ENCODE data around the gene ADNP2.

The ADNP2 gene

DNA sequence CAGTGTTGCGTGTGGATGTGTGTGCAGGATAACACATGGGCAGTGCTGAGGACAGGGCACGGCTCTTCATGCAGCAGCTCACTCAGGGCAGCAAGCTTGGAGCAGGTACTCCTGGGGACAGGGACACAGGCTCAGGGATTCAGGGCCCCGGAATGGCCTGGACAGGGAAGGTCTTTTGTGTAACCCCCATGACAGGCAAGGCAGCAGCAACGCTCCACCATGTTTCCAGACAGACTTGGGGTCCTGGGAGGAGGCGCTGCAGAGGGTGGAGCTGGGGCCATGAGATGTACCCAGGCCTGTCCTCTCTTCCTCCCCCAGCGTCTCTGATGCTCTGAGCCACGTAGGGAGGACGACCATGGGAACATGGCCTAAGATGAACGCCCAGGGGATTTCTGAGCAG is 58.3 kb downstream of the ADNP2 start:
- H3F3A ChIP-seq (ENCODE audit: insufficient read depth, low read length), result no peaks in the 10 kb centered on the region

DNA sequence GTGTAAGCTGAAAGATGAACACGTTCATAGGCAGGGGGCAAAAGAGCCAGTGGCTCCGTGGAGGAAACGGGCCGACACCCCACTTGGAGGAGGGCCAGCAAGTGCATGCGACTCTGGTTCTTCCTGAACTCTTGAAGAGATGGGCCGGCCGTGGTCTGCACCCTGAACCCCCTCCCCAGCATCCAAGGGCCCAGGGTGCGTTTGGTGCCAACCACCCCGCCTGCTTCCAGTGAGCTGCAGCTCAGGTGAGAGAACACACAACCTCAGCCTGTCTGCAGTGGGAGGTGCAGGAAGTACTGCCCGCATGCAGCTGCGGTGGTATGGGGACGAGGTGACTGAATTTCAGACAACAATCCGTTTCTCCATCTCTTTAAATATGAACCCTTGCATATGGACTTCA is 58.9 kb downstream of the ADNP2 start:
- Histone ChIP-seq H3K27ac (ENCODE audit: low read depth, low read length, poor library complexity, severe bottlenecking) (no peak overlapping the region), H3K79me2 (ENCODE audit: insufficient read depth, low read length) (no peaks in the 10 kb centered on the region), H4K20me1 (ENCODE audit: insufficient read depth, low read length) (no peaks in the 10 kb centered on the region), H3K36me3 (ENCODE audit: insufficient read depth, low read length) (no peaks in the 10 kb centered on the region), H3K4me2 (ENCODE audit: low read length) (no peak overlapping the region), H2AFZ (ENCODE audit: low read length) (no peak overlapping the region), H3K9ac (ENCODE audit: low read length) (no peak overlapping the region), H3K4me3 (ENCODE audit: low read depth, low read length, poor library complexity, severe bottlenecking) (no peak overlapping the region), H3K9me3 (ENCODE audit: low read length) (no peaks in the 10 kb centered on the region), H3K9me2 (ENCODE audit: low read depth, low read length) (no peaks in the 10 kb centered on the region), H3F3A (ENCODE audit: insufficient read depth, low read length) (no peaks in the 10 kb centered on the region), H3K4me1 (ENCODE audit: insufficient read depth, low read length, severe bottlenecking) (no peaks in the 10 kb centered on the region), H3K27me3 (ENCODE audit: insufficient read depth, low read length) (no peaks in the 10 kb centered on the region; the same call in 1 of the 2 replicates)
- TF ChIP-seq, protein P1, sequence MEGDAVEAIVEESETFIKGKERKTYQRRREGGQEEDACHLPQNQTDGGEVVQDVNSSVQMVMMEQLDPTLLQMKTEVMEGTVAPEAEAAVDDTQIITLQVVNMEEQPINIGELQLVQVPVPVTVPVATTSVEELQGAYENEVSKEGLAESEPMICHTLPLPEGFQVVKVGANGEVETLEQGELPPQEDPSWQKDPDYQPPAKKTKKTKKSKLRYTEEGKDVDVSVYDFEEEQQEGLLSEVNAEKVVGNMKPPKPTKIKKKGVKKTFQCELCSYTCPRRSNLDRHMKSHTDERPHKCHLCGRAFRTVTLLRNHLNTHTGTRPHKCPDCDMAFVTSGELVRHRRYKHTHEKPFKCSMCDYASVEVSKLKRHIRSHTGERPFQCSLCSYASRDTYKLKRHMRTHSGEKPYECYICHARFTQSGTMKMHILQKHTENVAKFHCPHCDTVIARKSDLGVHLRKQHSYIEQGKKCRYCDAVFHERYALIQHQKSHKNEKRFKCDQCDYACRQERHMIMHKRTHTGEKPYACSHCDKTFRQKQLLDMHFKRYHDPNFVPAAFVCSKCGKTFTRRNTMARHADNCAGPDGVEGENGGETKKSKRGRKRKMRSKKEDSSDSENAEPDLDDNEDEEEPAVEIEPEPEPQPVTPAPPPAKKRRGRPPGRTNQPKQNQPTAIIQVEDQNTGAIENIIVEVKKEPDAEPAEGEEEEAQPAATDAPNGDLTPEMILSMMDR (IDR thresholded peaks at IDR 0.05; ENCODE audit: low read length), result no peak
- TF ChIP-seq EZH2 (IDR thresholded peaks at IDR 0.05; ENCODE audit: borderline replicate concordance, low read length), result no peak

More for the DNA sequence above, 58.3 kb downstream of the ADNP2 start:
- no peaks in the 10 kb centered on the region for H3K9me2 ChIP-seq (ENCODE audit: low read depth, low read length)
- no peak overlapping the region for H3K27ac ChIP-seq (ENCODE audit: low read depth, low read length, poor library complexity, severe bottlenecking)
- H3K79me2 ChIP-seq (ENCODE audit: insufficient read depth, low read length), result no peaks in the 10 kb centered on the region
- no peak for TF ChIP-seq EZH2 (IDR thresholded peaks at IDR 0.05; ENCODE audit: borderline replicate concordance, low read length)
- TF ChIP-seq, protein P1 (IDR thresholded peaks at IDR 0.05; ENCODE audit: low read length), result no peak
- H3K9ac ChIP-seq (ENCODE audit: low read length), result no peak overlapping the region
- no peaks in the 10 kb centered on the region for H3K36me3 ChIP-seq (ENCODE audit: insufficient read depth, low read length)
- H3K4me1 ChIP-seq (ENCODE audit: insufficient read depth, low read length, severe bottlenecking), result no peaks in the 10 kb centered on the region
- no peak overlapping the region for H3K4me3 ChIP-seq (ENCODE audit: low read depth, low read length, poor library complexity, severe bottlenecking)
- H4K20me1 ChIP-seq (ENCODE audit: insufficient read depth, low read length), result no peaks in the 10 kb centered on the region
- no peak overlapping the region for H3K4me2 ChIP-seq (ENCODE audit: low read length)
- no peak overlapping the region for H2AFZ ChIP-seq (ENCODE audit: low read length)
- no peaks in the 10 kb centered on the region for H3K9me3 ChIP-seq (ENCODE audit: low read length)
- no peaks in the 10 kb centered on the region; the same call in 1 of the 2 replicates for H3K27me3 ChIP-seq (ENCODE audit: insufficient read depth, low read length)

DNA sequence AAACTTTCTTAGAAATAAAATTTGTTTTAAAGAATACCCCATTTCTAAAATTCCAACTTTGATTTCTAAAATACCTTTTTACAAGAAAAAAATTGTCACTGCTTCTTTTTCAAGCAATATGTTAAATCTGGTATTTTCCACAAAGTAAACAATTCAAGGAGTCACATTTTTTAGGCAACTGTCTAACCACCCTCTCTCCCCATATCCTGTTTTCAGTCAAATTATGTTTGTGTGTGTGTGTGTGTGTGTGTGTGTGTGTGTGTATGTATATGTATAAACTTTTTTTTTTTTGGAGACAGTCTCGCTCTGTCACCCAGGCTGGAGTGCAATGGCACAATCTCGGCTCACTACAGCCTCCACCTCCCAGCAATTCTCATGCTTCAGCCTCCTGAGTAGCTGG is 59.3 kb downstream of the ADNP2 start:
- TF ChIP-seq, protein P1 (IDR thresholded peaks at IDR 0.05; ENCODE audit: low read length), result no peak
- TF ChIP-seq EZH2 (IDR thresholded peaks at IDR 0.05; ENCODE audit: borderline replicate concordance, low read length), result no peak
- no peak overlapping the region for H3K4me2 ChIP-seq (ENCODE audit: low read length)
- no peaks in the 10 kb centered on the region for H3K9me3 ChIP-seq (ENCODE audit: low read length)
- H3K27ac ChIP-seq (ENCODE audit: low read depth, low read length, poor library complexity, severe bottlenecking), result no peak overlapping the region
- H3K27me3 ChIP-seq (ENCODE audit: insufficient read depth, low read length), result no peaks in the 10 kb centered on the region; the same call in 1 of the 2 replicates
- no peaks in the 10 kb centered on the region for H3K9me2 ChIP-seq (ENCODE audit: low read depth, low read length)
- no peaks in the 10 kb centered on the region for H4K20me1 ChIP-seq (ENCODE audit: insufficient read depth, low read length)
- no peaks in the 10 kb centered on the region for H3K79me2 ChIP-seq (ENCODE audit: insufficient read depth, low read length)
- H3K4me1 ChIP-seq (ENCODE audit: insufficient read depth, low read length, severe bottlenecking), result no peaks in the 10 kb centered on the region
- no peaks in the 10 kb centered on the region for H3F3A ChIP-seq (ENCODE audit: insufficient read depth, low read length)
- H3K4me3 ChIP-seq (ENCODE audit: low read depth, low read length, poor library complexity, severe bottlenecking), result no peak overlapping the region
- no peak overlapping the region for H3K9ac ChIP-seq (ENCODE audit: low read length)
- H3K36me3 ChIP-seq (ENCODE audit: insufficient read depth, low read length), result no peaks in the 10 kb centered on the region
- H2AFZ ChIP-seq (ENCODE audit: low read length), result no peak overlapping the region
